AG09319 (cell line): ENCODE results near the gene SLK.

ENCODE experiments used
- DNase-seq: peaks from one replicate; pipeline ENCODE4 v3.0.0-alpha.2; 2010; ENCODE audit warnings: low read depth; ENCODE audit errors: extremely low read depth
- TF ChIP-seq, protein P1 (sequence below): IDR thresholded peaks from 2 replicates; pipeline ENCODE4 v1.5.1; 2011; ENCODE audit warnings: low read depth, mild to moderate bottlenecking, inconsistent platforms, low read length, moderate library complexity

Gene SLK

DNA sequence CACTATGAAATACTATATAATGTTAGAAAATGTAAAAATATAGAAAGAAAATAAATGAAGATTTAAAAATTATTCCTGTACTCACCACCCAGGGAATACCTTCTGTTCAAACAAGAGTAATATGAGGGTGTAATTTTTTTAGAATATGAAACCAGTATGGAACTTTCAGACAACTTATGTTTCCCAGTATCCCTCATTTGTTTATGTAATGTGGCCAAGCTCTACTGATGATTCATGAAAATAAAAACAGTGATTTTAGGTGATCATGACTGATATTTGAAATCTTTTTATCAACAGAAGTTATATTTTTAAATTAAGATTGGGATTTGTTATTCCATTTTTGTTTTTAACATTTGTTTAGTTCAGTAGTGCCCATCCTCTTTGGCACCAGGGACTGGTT lies 18.8 kb downstream of the SLK start:
- no peak for DNase-seq
- TF ChIP-seq, protein P1, sequence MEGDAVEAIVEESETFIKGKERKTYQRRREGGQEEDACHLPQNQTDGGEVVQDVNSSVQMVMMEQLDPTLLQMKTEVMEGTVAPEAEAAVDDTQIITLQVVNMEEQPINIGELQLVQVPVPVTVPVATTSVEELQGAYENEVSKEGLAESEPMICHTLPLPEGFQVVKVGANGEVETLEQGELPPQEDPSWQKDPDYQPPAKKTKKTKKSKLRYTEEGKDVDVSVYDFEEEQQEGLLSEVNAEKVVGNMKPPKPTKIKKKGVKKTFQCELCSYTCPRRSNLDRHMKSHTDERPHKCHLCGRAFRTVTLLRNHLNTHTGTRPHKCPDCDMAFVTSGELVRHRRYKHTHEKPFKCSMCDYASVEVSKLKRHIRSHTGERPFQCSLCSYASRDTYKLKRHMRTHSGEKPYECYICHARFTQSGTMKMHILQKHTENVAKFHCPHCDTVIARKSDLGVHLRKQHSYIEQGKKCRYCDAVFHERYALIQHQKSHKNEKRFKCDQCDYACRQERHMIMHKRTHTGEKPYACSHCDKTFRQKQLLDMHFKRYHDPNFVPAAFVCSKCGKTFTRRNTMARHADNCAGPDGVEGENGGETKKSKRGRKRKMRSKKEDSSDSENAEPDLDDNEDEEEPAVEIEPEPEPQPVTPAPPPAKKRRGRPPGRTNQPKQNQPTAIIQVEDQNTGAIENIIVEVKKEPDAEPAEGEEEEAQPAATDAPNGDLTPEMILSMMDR = no peak

DNA sequence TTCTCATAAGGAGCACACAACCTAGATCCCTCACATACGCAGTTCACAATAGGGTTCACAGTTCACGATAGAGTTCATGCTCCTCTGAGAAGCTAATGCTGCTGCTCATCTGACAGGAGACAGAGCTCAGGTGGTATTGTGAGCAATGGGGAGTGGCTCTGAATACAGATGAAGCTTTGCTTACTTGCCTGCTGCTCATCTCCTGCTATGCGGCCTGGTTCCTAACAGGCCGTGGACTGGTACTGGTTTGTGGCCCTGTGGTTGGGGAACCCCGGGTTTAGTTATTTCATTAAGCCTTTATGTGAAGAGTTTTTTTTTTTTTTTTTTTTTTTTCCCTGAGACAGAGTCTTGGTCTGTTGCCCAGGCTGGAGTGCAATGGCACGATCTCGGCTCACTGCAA lies 19.4 kb downstream of the SLK start:
- TF ChIP-seq, protein P1 = no peak
- no peak for DNase-seq

DNA sequence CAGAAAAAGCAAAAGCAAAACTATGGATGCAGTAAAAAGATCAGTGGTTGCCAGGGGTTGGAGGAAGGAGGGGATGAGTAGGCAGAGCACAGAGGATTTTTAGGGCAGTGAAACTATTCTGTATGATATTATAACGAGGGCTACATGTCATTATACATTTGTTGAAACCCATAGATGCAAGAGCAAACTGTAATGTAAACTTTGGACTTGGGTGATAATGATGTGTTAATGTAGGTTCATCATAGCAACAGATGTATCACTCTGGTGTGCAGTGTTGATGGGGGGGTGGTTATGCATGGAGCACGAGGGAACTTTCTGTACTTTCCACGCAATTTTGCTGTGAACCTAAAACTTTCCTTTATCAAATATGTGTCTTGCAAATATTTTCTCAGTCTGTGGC lies 23.2 kb downstream of the SLK start:
- DNase-seq = no peak
- TF ChIP-seq, protein P1 = no peak

- no peak for DNase-seq
- TF ChIP-seq, protein P1 = no peak
Measured at GRCh38 chr10:103990531-103990930, 23.6 kb downstream of the SLK start.

DNA sequence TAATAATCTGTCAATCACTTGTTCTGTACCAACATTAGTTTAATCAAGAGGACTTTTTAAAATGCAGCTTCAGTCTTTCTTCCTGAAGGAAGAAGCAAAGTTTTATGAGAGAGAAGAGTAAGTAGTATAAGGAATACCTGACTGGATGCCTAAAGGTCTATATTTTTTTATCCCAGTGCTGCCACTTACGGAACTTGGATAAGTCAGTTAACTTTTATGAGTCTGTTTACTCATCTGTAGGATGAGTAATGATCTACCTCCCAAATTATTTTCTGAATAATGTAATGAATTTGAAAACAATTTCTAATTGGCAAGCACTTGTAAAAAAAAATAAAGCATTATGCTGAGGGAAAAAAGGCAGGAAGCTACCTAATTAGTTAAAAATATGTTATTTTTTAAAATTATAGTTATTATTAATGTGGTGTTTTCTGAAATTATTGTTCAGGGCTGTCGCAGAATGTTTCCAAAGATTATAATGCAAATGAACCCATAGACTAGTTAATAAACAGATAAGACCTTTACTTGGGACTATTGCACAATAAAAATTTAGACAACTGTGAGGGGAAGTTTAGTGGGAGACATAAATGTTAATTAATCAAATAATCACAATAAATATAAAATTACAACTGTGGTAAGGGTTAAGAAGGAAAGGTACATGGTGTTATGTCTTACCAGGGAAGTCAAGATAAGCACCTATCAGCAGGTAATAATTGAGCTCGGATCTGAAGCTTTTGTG lies 24.6 kb downstream of the SLK start:
- TF ChIP-seq, protein P1 = no peak
- no peak for DNase-seq

- TF ChIP-seq, protein P1 = no peak
- no peak for DNase-seq
Measured at GRCh38 chr10:103995134-103995533, 28.2 kb downstream of the SLK start.

- TF ChIP-seq, protein P1 = no peak
Measured at GRCh38 chr10:103998805-103999204, 31.9 kb downstream of the SLK start.

More at GRCh38 chr10:103998805-103999204, 31.9 kb downstream of the SLK start:
- DNase-seq = no peak
